Measurements from ENCODE around the gene PACRG. TPM values are rescaled to one million over a fixed set of nuclear protein-coding genes. Genes with fewer than 3 reads are reported as not detected.

PACRG gene
- total and polyA plus RNA-seq, 2 of the 8 experiments (the other 6 are each of a cell fraction or from before 2014, with no cell fraction given) = 0.44 to 0.54 TPM

DNA sequence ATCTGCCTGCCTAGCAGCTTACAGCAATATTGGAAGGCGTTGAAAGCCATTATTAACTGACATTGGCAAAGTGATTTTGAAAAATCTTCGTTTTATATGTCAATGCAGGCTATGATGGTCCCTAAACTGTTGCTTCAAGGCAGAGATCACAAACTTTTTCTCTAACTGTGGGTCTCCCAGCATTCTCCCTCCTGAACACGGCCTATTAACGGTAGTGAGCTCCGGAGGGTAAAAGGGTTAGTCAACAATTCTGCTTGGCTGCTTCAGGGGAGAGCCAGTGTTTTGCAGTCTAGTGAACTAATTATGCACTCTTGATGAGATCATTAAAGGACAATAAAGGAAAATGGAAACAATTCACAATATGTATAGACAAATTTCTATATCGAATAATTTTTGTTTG, 424.9 kb downstream of the PACRG start:
- Histone ChIP-seq H4K5ac (ENCODE audit: insufficient read length, low read depth, low read length) (no peak overlapping the region), H3K4me2 (ENCODE audit: insufficient read depth in 1 of 2, low read depth in 2 of 2, low read length in 2 of 2) (no peak overlapping the region), H2AK5ac (ENCODE audit: low read depth, low read length) (no peak overlapping the region), H3K9ac (replicated peaks in 1 of 4; ENCODE audit: extremely low read depth in 1 of 4, low read depth in 3 of 4, low read length in 3 of 4) (no peak overlapping the region), H3K27me3 (replicated peaks in 1 of 4; ENCODE audit: control insufficient read depth in 3 of 4, extremely low read depth in 1 of 4, insufficient read depth in 3 of 4, low read length in 3 of 4) (no peaks in the 10 kb centered on the region), H4K8ac (ENCODE audit: extremely low read depth, insufficient read depth, low read length) (no peak overlapping the region), H3K18ac (ENCODE audit: extremely low read depth, low read length) (no peak overlapping the region), H2BK12ac (ENCODE audit: low read depth, low read length) (no peak overlapping the region), H2BK5ac (ENCODE audit: low read depth, low read length) (no peak overlapping the region), H3K23ac (ENCODE audit: insufficient read length) (no peak overlapping the region), H3K79me1 (ENCODE audit: low read depth, low read length) (no peaks in the 10 kb centered on the region), H3K23me2 (ENCODE audit: low read depth, low read length) (no peaks in the 10 kb centered on the region), H3K4ac (replicated peaks; ENCODE audit: insufficient read length, low read depth, low read length) (no peak overlapping the region), H2BK20ac (ENCODE audit: low read length) (no peak overlapping the region), H3K14ac (ENCODE audit: insufficient read length) (no peak overlapping the region), H2BK15ac (ENCODE audit: low read length) (no peak overlapping the region), H3K4me1 (replicated peaks in 1 of 4; ENCODE audit: control insufficient read depth in 3 of 4, insufficient read depth in 4 of 4, low read length in 3 of 4) (no peaks in the 10 kb centered on the region; a peak in 1 of 7 replicates), H3K56ac (replicated peaks; ENCODE audit: insufficient read length, low read depth, low read length) (no peak overlapping the region), H4K91ac (replicated peaks; ENCODE audit: insufficient read length, low read length) (no peak overlapping the region), H2BK120ac (replicated peaks; ENCODE audit: low read depth, low read length) (no peak overlapping the region), H3K36me3 (ENCODE audit: control insufficient read depth in 2 of 4, insufficient read depth in 4 of 4, low read length in 3 of 4) (no peaks in the 10 kb centered on the region), H3K9me3 (ENCODE audit: insufficient read depth in 2 of 2, low read depth in 1 of 2, low read length in 1 of 2) (no peaks in the 10 kb centered on the region), H3K4me3 (ENCODE audit: extremely low read depth in 1 of 4, insufficient read depth in 2 of 4, low read depth in 3 of 4, low read length in 4 of 4) (no peak overlapping the region), H2AFZ (ENCODE audit: low read length) (no peak overlapping the region), H4K20me1 (replicated peaks in 1 of 2; ENCODE audit: control insufficient read depth in 1 of 2, insufficient read depth in 2 of 2, low read length in 2 of 2) (no peaks in the 10 kb centered on the region), H3K79me2 (ENCODE audit: control insufficient read depth in 1 of 2, insufficient read depth in 2 of 2, low read length in 2 of 2) (no peaks in the 10 kb centered on the region), H3K27ac (ENCODE audit: low read depth, low read length) (no peak overlapping the region)
- DNase-seq (ENCODE audit: low read depth in 1 of 2, low spot score in 2 of 2) (no peak), FAIRE-seq (no peak)
- 96% methylated on average over 6 of the region's 6 CpGs; no CpG with 5 or more reads in 1 of the 2 experiments for WGBS, 2 experiments (ENCODE audit: extremely low coverage in 1 of 2, insufficient coverage in 1 of 2, insufficient read length in 1 of 2, insufficient replicate concordance in 2 of 2, low coverage in 1 of 2, low lambda C conversion rate in 2 of 2, missing lambda C conversion rate in 1 of 2)
- TF ChIP-seq, protein P1, sequence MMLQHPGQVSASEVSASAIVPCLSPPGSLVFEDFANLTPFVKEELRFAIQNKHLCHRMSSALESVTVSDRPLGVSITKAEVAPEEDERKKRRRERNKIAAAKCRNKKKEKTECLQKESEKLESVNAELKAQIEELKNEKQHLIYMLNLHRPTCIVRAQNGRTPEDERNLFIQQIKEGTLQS (IDR thresholded peaks at IDR 0.05; ENCODE audit: insufficient read depth, low read depth, low read length) = no peak
- TF ChIP-seq SAP30 (IDR thresholded peaks at IDR 0.05; ENCODE audit: insufficient read depth, insufficient replicate concordance, low read length) (no peak), YY1 (IDR thresholded peaks at IDR 0.05; ENCODE audit: low read depth, low read length) (no peak), EZH2 (IDR thresholded peaks at IDR 0.05; ENCODE audit: low read depth, low read length, severe bottlenecking) (no peak), RXRA (IDR thresholded peaks at IDR 0.05; ENCODE audit: insufficient read depth, low read depth, low read length) (no peak), RBBP5 (IDR thresholded peaks at IDR 0.05; ENCODE audit: borderline replicate concordance, low read depth, low read length) (no peak), SP2 (IDR thresholded peaks at IDR 0.05; ENCODE audit: low read length) (no peak), ZNF274 (IDR thresholded peaks at IDR 0.05; ENCODE audit: borderline replicate concordance, extremely low read depth, low read length) (no peak), TBP (IDR thresholded peaks at IDR 0.05; ENCODE audit: low read depth, low read length) (no peak)
- ChIA-PET POLR2A (ENCODE audit: partially characterized antibody) (no interaction called here), CTCF (ENCODE audit: partially characterized antibody) (no interaction called here)
